ENCODE results near the gene PFKFB3.
"Not testable (repeated sequence)": the region's sequence is repeated elsewhere in the genome, so short reads cannot be mapped to it uniquely, and the experiment has no call there.

The PFKFB3 gene

DNA sequence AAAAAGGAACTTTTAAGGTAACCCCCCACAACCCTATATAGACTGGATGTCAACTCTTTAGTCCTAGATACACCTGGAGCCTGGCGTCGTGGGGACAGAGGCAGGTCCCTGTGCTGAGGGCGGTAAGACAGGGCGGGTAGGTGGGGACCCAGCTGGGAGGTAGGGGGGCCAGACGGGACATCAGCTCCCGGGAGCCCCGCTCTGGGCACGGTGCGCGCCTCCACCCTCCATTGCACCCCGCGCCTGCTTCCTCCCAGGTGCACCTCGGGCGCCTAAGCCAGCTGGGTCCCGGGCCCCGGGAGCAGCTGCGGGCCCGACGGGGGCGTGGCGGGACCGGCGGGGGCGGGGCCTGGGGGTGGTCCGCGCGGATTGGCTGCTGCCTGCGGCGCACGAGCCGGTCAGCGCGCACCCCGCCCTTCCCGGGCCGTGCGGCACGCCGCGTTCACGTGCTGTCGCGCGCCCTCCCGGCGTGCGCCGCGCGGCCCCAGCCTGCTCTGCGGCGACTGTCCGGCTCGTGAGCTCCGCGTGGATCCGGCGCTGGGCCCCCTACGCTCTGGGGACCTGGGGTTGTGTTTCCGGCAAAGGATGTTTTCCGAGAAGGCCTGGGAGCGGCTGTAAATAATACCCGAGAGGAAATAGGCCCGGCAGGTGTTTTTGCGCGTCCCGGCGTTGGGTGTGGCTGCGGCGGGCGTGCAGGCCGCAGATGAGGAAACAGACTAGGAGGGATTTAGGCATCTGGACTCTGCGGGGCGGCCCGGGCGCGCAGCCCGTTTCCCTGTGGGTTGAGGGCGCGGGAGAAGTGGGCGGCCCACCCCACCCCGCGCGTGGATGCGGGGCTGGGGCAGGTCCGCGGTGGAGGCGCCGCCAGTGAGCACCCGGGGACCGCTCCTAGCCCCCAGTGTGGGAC lies 39.1 kb upstream of the PFKFB3 start:
- H3K4me3 ChIP-seq (ENCODE audit: low read length): peak overlapping the region; percentile 80
- TF ChIP-seq, protein P1, sequence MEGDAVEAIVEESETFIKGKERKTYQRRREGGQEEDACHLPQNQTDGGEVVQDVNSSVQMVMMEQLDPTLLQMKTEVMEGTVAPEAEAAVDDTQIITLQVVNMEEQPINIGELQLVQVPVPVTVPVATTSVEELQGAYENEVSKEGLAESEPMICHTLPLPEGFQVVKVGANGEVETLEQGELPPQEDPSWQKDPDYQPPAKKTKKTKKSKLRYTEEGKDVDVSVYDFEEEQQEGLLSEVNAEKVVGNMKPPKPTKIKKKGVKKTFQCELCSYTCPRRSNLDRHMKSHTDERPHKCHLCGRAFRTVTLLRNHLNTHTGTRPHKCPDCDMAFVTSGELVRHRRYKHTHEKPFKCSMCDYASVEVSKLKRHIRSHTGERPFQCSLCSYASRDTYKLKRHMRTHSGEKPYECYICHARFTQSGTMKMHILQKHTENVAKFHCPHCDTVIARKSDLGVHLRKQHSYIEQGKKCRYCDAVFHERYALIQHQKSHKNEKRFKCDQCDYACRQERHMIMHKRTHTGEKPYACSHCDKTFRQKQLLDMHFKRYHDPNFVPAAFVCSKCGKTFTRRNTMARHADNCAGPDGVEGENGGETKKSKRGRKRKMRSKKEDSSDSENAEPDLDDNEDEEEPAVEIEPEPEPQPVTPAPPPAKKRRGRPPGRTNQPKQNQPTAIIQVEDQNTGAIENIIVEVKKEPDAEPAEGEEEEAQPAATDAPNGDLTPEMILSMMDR (conservative IDR thresholded peaks at IDR 0.05; ENCODE audit: low read length): no peak
- peak; percentile 86 for DNase-seq (ENCODE audit: low read depth)

DNA sequence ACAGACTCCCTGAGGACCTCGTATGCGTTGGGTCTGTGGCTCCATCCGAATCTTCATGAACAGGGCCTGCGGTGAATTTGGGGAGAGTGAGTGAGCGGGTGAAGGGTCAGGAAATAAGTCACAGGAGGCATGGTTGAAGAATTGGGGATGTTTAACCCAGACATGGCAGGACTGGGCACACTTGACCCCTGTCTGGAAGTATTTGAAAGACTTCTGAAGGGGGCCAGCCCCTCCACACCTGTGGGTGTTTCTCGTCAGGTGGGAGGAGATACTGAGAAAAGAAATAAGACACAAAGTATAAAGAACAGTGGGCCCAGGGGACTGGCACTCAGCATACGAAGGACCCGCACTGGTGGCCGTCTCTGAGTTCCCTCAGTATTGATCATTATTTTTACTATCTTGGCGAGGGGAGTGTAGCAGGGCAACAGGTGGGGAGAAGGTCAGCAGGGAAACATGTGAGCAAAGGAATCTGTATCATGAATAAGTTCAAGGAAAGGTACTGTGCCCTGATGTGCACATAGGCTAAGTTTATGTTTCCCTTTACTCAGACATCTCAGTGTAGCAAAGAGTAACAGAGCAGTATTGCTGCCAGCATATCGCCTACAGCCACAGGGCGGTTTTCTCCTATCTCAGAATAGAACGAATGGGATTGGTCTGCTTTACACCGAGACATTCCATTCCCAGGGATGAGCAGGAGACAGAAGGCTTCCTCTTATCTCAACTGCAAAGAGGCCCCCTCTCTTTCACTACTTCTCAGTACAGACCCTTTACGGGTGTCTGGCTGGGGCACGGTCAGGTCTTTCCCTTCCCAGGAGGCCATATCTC lies 38.2 kb upstream of the PFKFB3 start:
- no peak for DNase-seq (ENCODE audit: low read depth)
- TF ChIP-seq, protein P1 (conservative IDR thresholded peaks at IDR 0.05; ENCODE audit: low read length): no peak
- peak overlapping the region; percentile 80 for H3K4me3 ChIP-seq (ENCODE audit: low read length)

DNA sequence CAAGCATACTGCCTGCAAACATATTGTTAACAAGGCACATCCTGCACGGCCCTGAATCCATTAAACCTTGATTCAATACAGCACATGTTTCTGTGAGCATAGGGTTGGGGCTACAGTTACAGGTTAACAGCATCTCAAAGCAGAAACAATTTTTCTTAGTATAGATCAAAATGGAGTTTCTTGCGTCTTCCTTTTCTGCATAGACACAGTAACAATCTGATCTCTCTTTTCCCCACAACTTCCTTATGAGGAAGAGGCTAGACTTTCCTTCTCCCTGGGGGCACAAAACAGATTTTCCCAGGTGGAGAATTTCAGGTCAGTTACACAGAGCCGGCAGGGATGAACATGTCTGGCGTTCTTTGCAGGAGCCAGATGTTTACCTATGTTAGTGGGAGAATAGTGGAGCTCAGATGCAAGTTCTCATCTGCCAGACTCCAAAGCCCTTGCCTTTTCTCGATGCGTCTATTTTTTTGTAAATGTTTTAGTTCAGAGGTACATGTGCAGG lies 37.5 kb upstream of the PFKFB3 start:
- H3K4me3 ChIP-seq (ENCODE audit: low read length): no peak overlapping the region
- no peak for DNase-seq (ENCODE audit: low read depth)
- TF ChIP-seq, protein P1 (conservative IDR thresholded peaks at IDR 0.05; ENCODE audit: low read length): no peak

DNA sequence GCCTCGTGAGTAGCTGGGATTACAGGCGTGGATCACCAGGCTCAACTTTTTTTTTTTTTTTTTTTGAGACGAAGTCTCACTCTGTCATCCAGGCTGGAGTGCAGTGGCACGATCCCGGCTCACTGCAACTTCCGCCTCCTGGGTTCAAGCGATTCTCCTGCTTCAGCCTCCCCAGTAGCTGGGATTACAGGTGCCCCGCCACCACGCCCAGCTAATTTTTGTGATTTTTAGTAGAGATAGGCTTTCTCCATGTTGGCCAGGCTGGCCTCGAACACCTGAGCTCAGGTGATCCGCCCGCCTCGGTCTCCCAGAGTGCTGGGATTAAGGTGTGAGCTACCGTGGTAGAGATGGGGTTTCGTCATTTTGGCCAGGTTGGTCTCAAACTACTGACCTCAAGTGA lies 36.8 kb upstream of the PFKFB3 start:
- not testable (repeated sequence) for H3K4me3 ChIP-seq (ENCODE audit: low read length); DNase-seq (ENCODE audit: low read depth)

DNA sequence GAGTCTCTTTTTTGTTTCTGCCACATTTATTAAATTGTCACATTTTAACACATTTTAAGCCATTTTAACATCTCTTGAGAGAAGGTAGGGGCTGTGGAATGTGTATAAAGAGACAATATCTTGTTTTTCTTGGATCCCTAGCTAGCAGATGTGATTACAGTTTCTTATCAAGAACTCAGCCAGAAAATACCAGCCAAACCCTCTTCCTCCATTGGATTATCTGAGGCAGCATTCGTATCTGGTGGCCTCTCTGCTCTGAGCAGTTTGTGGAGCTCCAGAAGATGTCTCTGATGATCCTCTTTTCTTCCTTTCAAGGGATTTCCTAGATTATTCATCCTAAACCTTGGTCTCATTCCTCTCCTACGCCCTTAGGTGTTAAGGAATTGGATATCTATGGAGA lies 35.3 kb upstream of the PFKFB3 start:
- H3K4me3 ChIP-seq (ENCODE audit: low read length): no peak overlapping the region
- no peak for DNase-seq (ENCODE audit: low read depth)
- TF ChIP-seq, protein P1 (conservative IDR thresholded peaks at IDR 0.05; ENCODE audit: low read length): no peak

DNA sequence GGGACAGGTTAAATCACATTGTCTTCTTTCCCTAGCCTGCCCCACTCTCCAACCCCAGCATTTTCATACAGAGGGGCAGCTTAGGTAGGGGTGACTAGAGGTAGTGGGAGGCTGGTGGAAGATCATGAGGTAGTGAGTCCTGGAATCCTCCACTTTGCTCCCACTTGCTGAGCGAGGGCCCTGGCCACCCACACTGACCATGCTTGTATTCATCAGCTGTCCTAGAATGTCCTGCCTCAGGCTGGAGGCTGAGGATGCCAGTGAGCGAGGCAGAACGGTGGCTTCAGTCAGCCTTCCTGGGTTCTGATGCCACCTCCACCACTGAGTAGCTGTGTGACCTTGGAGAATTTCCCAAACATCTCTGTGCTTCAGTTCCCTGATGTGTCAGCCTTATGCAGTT lies 34.6 kb upstream of the PFKFB3 start:
- TF ChIP-seq, protein P1 (conservative IDR thresholded peaks at IDR 0.05; ENCODE audit: low read length): no peak
- DNase-seq (ENCODE audit: low read depth): no peak
- no peak overlapping the region for H3K4me3 ChIP-seq (ENCODE audit: low read length)

DNA sequence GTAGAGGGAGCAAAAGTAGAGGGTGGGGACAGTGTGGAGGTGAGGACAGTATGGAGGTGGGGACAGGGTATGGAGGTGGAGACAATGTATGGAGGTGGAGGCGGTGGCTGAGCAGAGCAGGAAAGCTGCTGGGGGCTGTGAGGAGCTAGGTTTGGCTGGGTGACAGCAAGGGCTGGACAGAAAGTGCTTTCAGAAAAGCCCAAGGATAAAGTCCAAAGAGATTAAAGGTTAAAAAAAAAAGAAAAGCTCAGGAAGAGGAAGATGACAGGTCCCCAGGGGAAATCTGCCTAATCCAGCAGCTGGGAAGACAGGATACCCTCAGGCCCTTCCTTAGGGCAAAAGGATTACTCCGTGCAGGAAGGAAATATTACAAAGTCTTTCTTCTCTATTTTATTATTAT lies 32.1 kb upstream of the PFKFB3 start:
- DNase-seq (ENCODE audit: low read depth): no peak
- no peak overlapping the region for H3K4me3 ChIP-seq (ENCODE audit: low read length)
- TF ChIP-seq, protein P1 (conservative IDR thresholded peaks at IDR 0.05; ENCODE audit: low read length): no peak
